ENCODE data around the gene CPT1C.

DNA sequence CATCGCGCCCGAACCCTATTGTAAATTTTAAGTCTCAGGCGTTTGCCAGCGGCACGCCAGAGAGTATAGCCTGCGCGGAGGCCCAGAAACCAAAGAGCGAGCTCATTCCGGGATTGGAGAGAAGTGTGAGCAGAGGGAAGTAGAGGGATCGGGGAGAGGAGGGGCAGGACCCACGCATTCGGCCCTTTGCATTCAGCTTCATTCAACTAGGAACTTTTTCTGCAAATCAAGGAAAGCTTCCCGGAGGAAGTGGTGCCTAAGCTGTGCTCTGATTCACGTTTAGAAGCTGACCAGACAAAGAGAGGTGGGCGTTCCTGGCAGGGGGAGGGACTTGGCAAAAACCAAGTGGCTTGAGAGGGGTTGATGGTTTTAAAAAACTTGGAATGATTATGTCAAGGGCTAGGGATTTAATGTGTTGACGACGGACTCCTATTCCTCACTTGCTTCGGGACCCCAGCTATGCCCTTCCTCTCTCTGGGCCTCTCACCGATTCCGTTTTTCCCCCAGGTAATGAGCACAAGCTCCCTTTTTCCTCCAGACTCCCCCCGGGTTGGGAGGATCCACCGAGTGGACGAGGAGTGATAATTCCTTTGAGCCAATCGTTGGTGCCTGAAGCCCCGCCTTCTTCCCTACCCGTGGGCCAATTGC is 14.7 kb upstream of the CPT1C start:
- TF ChIP-seq POLR2A (IDR thresholded peaks at IDR 0.05; ENCODE audit: low read length) (no peak), GATA1 (IDR thresholded peaks at IDR 0.05; ENCODE audit: low read depth, low read length) (no peak)

Data from erythroblast (primary cell).